ENCODE data around the gene ZNF148. TPM values are rescaled to one million over a fixed set of nuclear protein-coding genes. Genes with fewer than 3 reads are reported as not detected.

ZNF148 gene
- total RNA-seq, 1 experiment from 2014 or later, result 24.8 TPM

DNA sequence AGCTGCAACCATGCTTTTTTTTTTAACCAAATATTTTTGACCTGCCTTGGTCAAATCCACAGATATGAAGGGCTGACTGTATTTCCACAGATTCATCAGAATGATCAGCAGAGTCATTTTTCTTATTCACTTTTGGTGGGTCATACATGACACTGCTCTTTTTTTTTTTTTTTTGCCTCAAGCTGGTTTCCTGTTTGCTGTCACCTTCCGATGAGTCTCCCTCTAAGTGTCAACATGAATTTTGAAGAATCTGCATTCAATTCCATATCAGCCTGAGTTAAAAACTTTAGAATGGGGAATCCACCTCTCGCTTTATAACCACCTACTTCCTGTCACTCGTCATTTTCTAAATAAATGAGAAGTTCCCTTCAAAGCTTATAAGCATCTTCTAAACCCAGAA lies 160.4 kb downstream of the ZNF148 start:
- no peak for DNase-seq
- no peak overlapping the region for H3K23ac ChIP-seq (ENCODE audit: insufficient read length, low read depth, low read length)
- H3K79me2 ChIP-seq (ENCODE audit: insufficient read depth, low read length), result 0 out of 2 replicates have a peak, but pooled peaks cover 1% of the 10 kb centered on the region
- H3K27ac ChIP-seq (ENCODE audit: insufficient read length, low read depth, low read length), result no peak overlapping the region
- H2BK120ac ChIP-seq (ENCODE audit: low read depth, low read length, poor library complexity, severe bottlenecking), result no peak overlapping the region
- TF ChIP-seq, protein P1, sequence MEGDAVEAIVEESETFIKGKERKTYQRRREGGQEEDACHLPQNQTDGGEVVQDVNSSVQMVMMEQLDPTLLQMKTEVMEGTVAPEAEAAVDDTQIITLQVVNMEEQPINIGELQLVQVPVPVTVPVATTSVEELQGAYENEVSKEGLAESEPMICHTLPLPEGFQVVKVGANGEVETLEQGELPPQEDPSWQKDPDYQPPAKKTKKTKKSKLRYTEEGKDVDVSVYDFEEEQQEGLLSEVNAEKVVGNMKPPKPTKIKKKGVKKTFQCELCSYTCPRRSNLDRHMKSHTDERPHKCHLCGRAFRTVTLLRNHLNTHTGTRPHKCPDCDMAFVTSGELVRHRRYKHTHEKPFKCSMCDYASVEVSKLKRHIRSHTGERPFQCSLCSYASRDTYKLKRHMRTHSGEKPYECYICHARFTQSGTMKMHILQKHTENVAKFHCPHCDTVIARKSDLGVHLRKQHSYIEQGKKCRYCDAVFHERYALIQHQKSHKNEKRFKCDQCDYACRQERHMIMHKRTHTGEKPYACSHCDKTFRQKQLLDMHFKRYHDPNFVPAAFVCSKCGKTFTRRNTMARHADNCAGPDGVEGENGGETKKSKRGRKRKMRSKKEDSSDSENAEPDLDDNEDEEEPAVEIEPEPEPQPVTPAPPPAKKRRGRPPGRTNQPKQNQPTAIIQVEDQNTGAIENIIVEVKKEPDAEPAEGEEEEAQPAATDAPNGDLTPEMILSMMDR (conservative IDR thresholded peaks at IDR 0.05), result no peak
- H2AK5ac ChIP-seq (ENCODE audit: insufficient read length, low read length), result no peak overlapping the region
- H3K23me2 ChIP-seq (ENCODE audit: insufficient read length, low read depth, low read length, poor library complexity, severe bottlenecking), result peaks cover 6% of the 10 kb centered on the region
- H2BK5ac ChIP-seq (ENCODE audit: insufficient read length, low read length), result no peak overlapping the region
- H2BK12ac ChIP-seq (ENCODE audit: insufficient read length, low read depth, low read length), result no peak overlapping the region
- no peaks in the 10 kb centered on the region for H3K27me3 ChIP-seq (ENCODE audit: insufficient read depth, low read length)
- no peak overlapping the region for H2BK20ac ChIP-seq (ENCODE audit: low read depth, low read length, poor library complexity, severe bottlenecking)
- no peak overlapping the region for H4K8ac ChIP-seq (replicated peaks; ENCODE audit: insufficient read length, low read depth, low read length)
- no peaks in the 10 kb centered on the region for H3K4me1 ChIP-seq (ENCODE audit: insufficient read depth, low read length)
- H3K9me3 Mint-ChIP-seq, result no peaks in the 10 kb centered on the region
- H3K4me2 ChIP-seq (ENCODE audit: insufficient read depth, insufficient read length, low read length), result no peak overlapping the region
- H2BK15ac ChIP-seq (ENCODE audit: low read depth, low read length), result no peak overlapping the region
- peaks cover 0 to 6% (median 2%) of the 10 kb centered on the region in 3 experiments; a peak in 5 of 7 replicates for H3K36me3 Mint-ChIP-seq (ENCODE audit: insufficient read depth in 1 of 3, low read depth in 3 of 3)
- H3K9me3 ChIP-seq (ENCODE audit: control insufficient read depth, low read depth, low read length), result no peaks in the 10 kb centered on the region
- H3T11ph ChIP-seq (ENCODE audit: low read length), result no peak overlapping the region
- no peak overlapping the region for H3K4me3 Mint-ChIP-seq
- H3K14ac ChIP-seq (ENCODE audit: insufficient read depth, low read length), result no peak overlapping the region
- no peak overlapping the region for H2AFZ ChIP-seq (ENCODE audit: low read length)
- no peak overlapping the region for H4K5ac ChIP-seq (ENCODE audit: insufficient read length, low read depth, low read length)
- no peak overlapping the region for H3K27ac Mint-ChIP-seq
- no peak overlapping the region for H3K18ac ChIP-seq (ENCODE audit: insufficient read length, low read depth, low read length)
- H4K91ac ChIP-seq (ENCODE audit: insufficient read length, low read depth, low read length), result no peak overlapping the region
- H3K9ac ChIP-seq (ENCODE audit: extremely low read depth, insufficient read length, low read length), result no peak overlapping the region
- no CpG with 5 or more reads among the region's 3 CpGs for WGBS (ENCODE audit: extremely low coverage, insufficient read length, low lambda C conversion rate)
- no peak overlapping the region for H3K4ac ChIP-seq (ENCODE audit: low read depth, low read length)
- H3K27me3 Mint-ChIP-seq (ENCODE audit: low read depth), result peaks cover 16% of the 10 kb centered on the region
- no peak overlapping the region for H3K56ac ChIP-seq (ENCODE audit: insufficient read length, low read depth, low read length)
- peaks cover 30 to 38% of the 10 kb centered on the region in 2 experiments for H3K4me1 Mint-ChIP-seq
- H4K20me1 ChIP-seq (ENCODE audit: control insufficient read depth, insufficient read depth, insufficient read length), result no peaks in the 10 kb centered on the region
- no peaks in the 10 kb centered on the region for H3K79me1 ChIP-seq (ENCODE audit: insufficient read depth, low read depth, low read length, poor library complexity, severe bottlenecking)

All from H9 (cell line).